CD4-positive, alpha-beta T cell treated with Interferon gamma for 1 hour (primary cell): ENCODE measurements around the gene DPM2.
A peak's percentile ranks its signal among the peaks of the same experiment; 100 is the strongest.

Experiments
- DNase-seq: peaks from one replicate; pipeline ENCODE4 v3.0.0-alpha.2; 2020

DPM2 gene, protein sequence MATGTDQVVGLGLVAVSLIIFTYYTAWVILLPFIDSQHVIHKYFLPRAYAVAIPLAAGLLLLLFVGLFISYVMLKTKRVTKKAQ

DNA sequence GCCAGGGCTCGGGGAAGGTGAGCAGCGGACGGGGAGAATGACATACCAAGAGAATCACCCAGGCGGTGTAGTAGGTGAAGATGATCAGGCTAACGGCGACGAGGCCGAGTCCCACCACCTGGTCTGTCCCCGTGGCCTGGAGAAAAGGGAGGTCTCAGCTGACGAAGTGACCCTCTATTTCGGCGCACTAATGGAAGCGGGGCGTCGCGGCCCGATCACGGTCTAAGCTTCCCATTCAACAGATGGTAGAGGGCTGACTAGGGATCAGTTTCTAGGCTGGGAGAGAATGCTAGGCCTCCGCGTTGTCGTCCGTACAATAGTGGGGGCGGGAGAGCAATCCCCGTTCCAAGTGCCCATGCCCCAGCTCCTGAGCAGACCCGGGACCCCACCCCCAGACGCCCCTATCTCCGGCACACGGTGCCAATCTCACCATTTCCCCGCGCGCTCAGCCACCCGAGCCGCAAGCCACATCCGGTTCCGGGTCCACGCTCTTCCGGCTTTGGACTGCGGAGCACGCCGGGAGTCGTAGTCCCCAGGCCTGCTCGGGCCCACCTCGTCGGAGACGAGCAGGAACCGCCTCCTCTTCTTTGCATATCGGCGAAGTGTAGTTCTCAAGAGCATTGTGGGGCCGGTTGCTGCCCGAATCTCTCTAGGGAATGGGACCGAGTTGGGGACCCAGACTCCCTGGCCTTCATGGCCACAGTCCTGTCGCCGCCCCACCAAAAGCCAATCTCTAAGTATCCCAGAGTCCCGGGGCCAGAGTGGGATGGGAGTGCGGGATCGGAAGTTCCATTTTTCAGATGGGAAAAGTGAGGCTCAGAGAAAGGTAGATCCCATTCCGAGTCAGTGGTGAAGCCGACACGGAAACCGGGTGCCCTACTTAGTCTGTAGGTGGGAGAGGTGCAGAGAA lies at the start of gene DPM2:
Gene DPM2 (minus strand): TSS at position 467 of the 910 bp plus-strand sequence. CDS start 34 bp downstream, at position 433.
- DNase-seq = peak; percentile 87

DNA sequence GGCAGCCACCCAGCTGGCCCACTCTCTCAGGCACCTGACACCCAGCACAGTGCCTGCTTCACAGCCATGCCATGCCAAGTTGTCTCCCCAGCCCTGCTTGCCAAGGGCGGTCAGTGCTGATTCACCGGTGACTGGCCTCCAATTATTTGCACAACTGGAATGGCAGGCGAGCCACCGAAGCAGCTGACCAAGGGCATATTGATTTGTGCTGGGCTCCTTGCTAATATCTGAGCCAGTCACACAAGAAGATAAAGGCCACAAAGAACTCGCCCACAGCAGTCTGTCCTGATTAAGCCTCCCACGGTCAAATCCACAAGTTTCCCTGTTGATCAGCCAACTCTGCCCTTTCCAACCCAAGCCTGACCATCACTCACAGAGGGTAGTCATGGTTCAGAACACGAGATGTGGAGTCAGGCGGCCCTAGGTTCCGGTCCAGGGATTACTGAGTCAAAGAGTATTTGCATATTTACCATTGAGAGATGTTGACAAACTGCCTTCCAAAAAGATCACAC lies 49.5 kb upstream of the DPM2 start:
- no peak for DNase-seq

DNA sequence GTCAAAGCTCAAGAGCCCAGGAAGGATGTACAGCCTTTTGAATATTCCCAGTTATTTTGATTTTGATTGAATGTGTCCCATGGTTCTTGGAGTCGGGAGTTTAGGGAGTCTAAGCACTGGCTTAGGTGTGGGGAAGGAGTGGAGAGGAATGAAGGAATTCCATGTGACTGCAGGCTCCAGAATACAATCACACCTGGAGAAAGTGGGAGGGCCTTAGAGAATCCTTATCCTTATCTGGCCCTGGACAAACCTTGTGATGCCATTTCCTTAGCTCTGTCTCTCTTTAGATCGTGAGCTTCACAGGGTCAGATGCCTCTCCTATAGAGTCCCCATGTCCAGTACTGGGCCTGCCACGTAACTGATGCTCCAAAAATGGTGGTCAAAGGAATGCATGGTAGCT lies 47.4 kb upstream of the DPM2 start:
- no peak for DNase-seq

DNA sequence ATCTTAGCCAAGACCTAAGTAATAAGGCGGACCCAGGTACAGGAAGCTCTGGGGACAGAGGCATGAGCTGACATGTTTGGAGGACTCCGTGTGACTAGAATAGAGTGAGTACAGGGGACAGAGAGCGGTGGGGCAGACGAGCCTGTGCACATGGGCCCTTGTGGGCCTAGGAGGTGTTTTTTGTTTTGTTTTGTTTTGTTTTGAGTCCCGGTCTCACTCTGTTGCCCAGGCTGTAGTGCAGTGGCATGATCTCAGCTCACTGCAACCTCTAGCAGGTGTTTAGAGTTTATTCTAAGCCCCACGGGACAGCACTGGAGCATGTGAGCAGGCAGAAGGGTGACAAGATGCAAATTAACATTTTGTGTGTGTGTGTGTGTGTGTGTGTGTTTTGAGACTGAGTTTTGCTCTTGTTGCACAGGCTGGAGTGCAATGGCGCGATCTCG lies 46.2 kb upstream of the DPM2 start:
- peak; percentile 80 for DNase-seq

DNA sequence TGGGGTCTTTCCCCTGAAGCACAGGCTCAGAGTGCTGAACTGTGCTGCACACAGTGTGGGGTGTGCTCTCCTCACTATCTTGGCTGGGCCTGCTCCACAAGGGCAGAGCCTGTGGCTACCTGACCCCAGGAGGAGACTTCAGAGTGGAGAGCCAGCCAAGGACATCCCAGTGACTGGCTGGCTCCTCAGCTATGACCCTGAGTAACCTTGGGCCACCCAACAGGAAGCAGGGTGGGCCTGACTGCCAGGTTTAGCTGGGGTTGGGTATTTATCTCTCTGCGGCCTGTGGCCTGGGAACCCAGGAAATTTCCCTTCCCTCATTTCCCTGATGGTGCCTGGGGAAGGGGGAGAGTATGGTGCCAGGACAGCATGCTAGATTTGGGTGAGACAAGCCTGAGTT lies 45.3 kb upstream of the DPM2 start:
- no peak for DNase-seq

DNA sequence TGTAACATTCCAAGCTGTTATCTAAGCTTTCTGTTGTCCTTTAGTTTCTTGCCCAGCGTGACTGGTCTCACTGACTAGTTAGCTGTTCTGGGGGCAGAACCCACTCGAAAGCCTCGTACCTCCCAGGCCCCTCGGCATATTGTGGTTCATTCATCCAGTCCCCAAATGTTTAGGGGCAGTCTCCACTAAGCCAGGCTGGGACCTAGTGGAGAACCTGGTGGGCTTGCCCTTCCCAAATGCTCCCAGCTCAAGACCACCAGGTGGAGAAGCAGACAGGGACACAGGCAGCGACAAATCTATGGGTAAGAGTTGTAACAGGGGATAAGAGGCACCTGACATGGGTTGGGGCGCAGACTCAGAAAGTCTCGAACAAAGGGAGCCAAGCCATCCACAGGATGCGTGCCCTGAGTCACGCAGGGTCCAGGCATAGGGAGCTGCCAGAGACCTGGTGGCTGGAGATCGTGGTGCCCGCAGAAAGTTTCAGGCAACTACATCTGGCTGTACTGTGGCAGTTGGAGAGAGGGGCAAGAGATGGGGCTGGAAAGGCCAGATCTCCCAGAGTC lies 44.0 kb upstream of the DPM2 start:
- no peak for DNase-seq

DNA sequence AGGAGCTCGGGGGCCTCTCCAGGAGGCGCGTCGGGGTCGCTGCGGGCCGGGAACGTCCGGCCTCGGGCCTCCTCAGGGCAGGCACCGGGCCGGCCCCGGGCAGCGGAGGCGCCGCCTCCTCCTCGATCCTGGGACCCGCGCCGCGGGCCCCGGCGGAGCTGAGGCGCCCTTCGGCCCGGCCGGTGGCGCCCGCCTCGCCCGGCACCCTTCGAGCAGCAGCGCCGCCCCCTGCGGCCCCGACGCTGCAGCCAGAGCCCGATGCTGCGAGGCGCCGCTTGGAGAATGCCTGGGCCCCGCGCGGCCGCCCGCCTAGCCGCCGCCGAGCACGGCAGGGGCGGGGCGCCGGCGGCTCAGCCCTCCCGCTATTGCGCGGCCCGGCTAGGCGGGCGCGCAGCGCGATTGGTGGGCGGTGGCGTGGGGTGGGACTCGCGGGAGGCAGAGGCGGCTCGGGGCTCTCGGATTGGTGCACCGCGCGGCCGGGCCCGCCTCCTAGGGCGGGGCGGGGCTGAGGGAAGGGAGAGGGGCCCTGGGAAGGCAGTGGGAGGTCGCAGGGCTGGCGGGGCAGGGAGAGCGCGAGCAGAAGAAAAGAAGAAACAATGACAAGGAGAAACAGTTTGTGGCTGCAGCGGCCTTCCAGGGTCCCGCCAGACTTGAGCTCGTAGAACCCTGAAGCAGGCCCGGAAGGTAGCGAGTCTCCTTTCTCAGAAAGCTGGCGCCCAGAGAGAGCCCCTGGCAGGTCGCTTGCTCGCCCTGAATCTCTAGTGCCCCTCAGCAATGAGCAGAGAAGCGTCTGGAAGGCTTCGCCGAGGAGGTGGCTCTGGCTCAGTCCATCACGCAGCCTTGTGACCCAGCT lies 43.3 kb upstream of the DPM2 start, which contains the start of gene EEIG1:
Gene EEIG1 (minus strand): TSS at position 284 of the 853 bp plus-strand sequence. CDS start 852 bp downstream, outside the sequence.
- peak; percentile 94 for DNase-seq

DNA sequence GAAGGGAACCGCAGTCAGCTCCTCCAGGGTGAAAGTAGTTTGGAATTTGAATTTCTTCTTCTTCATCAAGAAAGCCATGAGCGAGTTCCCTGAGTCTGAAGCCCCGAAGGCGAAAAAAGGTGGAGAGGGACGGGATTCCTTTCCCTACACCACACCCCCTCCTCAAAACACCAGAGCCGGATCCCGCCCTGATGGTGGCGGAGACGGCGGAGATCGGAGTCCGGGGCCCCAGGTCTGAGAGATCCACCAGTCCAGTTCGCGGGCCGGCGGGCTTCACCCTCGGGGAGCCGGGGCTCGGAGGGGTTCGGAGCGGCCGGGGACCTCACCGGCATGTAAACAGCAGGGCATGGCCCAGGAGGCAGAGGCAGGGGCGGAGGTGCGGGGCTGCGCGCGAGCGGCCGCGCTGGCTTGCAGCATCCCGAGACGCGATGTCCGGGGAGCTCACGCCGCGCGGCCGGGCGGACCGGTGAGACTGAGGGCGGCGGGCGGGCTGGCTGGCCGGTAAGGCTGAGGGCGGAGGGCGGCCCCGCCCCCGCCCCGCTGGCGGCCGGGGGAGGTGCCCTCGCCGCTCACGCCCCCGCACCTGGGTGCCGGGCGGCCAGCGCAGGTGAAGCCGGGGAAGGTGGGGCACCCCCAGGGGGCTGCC lies 42.5 kb upstream of the DPM2 start:
- peak; percentile 57 for DNase-seq

DNA sequence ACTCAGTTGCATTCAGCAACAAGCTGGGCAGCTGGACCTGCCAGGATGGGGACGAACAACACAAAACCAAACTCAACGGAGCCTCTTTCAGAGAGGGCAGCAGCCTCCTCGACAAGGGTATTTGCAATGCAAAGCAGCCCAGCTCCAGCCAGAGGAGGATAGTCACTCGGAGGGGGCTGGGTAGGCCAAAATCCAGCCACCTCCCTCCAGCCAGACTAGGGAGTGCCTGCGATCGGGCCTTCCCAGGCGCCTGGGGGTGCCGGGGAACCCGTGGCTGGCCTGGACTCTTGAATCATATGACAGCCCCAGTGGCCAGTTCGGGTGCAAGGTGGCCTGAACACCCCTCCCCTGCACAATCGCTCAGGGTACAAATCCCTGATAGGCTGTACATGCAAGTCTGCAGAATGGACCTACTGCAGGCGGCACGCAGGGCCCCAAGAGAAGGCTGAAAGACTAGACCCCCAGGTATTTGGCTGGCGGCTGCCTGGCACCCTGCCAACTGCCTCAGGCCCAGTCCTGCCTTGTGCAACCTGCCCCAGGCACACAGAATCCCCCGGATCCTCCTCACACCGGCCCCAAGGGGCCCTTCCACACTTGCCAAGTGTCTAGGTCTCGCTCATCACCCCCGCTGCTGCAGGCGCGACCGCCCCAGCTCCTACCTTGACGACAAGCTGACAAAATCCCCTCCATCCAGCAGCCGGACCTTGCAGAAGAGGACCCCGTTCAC lies 41.8 kb upstream of the DPM2 start:
- DNase-seq = no peak

DNA sequence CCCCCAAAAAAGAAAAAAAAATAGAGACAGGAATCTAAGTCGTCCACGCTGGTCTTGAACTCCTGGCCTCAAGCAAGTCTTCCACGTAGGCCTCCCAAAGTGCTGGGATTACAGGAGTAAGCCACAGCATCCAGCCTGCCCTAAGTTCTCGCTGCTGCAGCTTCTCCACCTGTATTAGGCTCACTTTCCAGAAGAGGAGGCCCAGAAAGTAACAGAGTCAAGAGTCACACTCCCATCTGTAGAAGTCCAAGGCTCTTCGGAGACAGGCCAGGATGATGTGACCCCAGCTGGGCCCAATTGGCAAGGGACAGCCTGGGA lies 41.3 kb upstream of the DPM2 start:
- DNase-seq = no peak

DNA sequence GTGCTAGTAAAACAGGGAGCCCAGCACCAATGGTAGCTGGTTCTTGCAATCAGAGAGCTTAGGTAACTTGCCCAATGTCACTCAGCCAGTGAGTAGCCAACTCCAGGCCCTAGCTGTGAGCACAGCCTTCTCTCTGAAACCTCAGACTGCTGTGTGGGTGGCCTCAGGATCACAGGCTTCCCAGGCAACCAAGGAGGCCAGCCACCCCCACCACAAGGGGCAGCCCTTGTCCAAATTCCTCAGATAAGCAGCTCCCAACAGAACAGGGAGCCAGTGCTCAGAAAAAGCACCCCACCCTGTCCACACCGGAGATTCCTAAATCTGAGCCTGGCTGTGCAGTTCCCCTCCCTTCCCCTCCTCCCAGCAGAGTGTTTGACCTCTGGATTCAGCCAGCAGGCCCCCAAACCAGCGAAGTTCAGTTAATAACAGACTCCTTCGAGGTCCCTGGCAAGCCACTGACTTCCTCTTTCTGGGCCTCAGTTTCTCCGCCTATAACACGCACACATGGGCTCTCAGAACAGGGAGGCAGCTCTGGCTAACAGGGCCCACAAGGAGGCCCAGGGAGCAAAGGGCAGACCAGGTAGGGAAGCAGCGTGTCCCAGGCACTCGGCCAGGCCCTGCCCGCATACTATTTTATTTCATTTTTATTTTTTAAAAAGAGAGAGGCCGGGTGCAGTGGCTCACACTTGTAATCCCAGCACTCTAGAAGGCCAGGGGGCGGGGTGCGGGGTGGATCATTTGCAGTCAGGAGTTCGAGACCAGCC lies 40.4 kb upstream of the DPM2 start:
- DNase-seq = no peak

DNA sequence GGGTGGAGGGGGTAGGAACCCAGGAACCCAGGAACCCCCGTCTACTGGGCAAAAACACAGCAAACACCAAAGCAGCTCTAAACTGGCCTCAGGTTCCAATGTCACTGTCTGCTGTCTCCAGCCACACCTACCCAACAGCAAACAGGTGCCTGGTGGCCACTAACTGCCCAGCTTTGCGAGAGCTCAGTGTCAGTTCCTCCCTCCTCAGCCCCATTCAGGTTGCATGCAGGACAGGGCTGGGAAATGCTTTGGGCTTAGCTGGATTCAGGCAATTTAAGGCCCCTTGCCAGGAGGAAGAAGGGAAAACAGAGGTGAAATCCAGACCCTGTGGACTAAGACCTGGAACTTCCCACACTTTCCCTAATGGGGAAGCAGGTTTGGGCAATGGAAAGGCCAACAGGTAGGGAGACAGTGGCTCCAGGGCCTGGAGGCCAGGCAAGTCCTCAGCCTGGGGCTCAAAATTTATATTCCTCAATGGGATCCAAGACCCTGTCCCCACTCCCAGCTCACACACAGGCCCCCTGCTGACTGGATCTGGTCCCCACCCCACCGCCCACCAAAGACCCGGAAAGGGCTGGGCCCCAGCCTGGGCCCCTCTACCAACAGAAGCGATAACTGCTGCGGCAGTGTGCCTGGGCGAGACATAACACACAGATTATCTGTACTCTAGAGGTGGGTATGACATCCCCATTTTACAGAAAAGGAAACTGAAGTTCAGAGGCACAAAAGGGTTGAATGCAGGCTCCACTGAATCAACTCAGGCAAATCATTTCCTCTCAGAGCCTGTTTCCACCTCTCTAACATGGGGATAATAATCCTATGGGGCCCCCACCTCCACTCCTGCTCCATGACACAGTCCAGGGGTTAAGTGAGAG lies 39.6 kb upstream of the DPM2 start:
- no peak for DNase-seq

DNA sequence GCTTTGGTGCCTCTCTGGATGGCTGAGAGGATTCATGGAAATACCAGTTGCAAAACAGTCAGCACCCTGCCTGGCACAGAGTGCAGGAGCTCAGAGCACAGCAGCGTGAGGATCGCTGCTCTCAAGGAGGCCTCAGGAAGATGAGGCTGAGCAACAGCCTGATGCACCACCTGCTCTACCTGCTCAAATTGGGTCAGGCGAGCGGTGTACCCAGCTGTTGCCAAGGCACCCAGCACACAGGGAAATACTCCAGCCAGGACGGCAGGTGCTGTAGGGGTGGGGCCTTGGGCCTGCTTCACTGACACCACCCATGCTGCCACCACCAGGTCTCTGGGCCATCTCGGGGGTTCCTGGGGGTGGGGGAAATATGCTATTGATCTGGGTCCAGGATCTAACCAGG lies 38.8 kb upstream of the DPM2 start:
- peak; percentile 51 for DNase-seq

DNA sequence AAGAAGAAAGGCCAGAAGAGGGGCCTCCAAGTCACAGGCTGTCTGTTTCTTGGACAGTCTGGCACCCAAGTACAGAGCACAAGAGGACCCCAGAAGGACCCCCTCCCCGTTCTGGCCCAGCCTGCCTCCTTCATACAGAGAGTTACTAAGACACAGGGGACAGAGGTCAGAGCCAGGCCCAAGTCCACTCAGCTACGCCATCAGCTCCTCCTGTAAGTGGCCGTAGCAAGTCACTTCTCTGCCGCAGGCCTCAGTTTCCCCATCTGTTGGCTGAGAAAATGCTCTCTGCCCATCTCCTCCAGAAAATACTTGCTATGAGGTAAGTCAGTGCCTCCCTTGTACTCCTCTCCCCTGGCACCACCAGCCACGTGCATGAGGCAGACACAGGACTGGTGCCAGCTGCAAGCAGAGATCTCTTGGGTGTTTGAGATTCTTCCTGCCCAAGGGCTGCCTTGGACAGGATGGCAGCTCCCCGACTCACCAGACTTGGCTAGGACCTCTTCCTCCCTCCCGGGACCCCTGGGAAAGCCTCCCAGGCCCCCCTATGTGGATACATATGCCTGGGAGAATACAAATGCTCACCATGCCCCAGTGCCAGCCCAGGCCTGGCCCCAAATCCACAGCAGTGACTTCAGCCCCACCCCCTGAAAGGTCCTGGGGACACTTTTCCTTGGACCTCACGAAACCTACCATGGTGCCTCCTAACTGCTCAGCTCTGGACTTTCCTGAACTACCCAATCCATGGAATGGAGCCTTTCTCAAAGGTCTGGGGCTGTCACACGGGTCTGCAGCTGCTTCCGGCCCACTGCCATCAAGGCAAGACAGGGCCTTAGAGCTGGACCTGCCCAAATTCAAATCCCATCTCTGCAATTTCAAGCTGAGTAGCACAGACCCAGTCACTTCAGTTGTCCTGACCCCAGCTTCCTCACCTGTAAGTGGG lies 38.0 kb upstream of the DPM2 start:
- no peak for DNase-seq

DNA sequence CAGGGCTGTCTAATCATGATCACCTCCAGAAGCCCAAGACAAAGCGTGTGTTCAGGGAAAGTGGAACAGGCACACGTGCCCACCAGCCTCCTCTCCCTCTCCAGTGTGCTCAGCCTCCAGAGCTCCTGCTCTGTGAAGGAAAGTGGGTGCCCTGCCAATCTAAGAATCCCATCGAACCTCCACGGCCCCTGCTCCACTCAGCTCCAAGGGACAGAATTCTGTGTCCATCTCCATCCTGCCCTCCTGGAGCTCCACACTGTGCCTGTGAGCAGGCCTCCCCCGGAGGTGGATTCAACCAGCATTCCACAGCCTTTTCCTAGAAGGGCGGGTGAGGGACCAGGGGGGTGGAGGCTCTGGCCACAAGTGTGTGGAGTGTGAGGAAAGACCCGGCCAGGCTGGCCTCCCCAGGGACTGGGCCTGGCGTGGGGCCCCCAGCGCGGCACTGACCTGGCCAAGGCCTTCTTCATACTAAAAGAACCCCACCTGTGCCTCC lies 37.2 kb upstream of the DPM2 start:
- no peak for DNase-seq

DNA sequence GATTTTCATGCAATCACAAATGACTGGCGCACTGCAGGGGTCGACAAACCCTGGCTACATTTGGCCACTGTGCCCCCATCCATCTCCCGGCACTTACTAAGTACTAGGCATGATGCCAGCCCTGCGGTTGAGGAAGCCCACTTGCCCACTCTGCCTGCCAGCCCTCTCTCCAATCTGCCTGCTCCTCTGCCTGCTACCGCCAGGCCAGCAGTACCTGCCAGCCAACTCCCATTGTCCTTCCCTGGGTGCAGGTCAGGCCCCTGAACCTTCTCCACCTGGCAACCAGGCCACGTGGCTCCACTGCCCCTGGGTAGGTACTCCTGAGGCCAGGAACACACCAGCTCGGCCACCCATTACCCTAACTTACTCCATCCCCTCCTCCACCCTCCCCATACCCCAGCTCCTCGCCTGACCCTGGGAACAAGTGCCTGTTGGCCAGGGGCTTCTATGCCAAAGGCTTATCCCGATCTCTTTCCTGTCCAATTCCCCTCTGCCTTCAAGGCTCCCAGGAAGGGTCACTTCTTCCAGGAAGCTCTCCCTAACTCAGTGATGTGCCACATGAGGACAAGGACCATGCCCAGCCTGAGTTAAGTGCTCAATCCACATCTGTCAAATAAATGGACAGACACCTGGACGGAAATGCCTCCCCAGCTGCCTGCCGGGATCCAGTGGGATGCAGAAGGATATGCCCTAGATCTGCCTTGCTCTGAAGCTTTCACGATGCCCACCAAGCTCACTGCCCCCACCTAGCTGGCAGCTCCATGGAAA lies 36.5 kb upstream of the DPM2 start:
- no peak for DNase-seq

DNA sequence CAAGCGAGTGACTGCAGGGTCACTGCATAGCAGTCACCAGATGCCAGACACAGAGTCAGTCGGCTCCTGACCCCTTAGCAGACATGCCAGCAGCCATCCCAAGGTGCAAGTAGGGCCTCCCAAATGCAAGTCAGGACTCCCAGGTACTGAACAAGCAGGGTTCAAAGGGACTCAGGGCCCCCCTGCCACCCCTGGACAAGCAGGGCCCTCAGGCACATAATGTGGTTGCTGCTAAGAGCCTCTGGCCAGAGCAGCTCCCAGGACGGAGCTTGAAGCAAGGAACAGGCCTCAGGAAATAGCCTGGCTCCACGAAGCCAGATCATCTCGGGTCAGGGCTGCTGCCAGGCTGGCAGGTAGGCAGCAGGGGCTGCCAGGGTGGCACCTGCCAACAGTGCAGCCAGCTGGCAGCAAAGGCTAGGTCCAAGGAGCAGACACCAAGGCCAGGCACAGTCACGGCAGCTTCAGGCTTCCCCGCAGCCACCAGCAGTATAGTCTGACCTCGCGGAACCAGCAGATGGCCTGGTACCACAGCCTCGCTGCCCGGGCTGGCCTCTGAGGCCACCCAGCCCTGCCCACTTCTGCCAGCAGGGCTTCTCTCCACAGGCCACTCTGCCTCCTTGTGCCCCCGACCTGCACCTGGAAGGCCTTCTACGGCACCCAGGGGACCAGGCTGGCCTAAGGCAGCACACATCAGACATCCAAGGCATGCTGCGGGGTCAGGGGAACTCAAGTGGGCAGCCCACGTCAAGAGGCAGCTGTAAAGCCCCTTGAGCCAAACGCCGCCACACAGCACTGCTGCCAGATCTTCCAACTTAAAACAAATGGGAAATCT lies 35.7 kb upstream of the DPM2 start:
- DNase-seq = no peak
